ENCODE results near the gene PHB1. TPM values are rescaled to one million over a fixed set of nuclear protein-coding genes. Genes with fewer than 3 reads are reported as not detected.

PHB1 gene
- 332 to 459 TPM (median 426 TPM) in 5 replicates for total RNA-seq (2022; extraction: Qiagen RNA extraction)

DNA sequence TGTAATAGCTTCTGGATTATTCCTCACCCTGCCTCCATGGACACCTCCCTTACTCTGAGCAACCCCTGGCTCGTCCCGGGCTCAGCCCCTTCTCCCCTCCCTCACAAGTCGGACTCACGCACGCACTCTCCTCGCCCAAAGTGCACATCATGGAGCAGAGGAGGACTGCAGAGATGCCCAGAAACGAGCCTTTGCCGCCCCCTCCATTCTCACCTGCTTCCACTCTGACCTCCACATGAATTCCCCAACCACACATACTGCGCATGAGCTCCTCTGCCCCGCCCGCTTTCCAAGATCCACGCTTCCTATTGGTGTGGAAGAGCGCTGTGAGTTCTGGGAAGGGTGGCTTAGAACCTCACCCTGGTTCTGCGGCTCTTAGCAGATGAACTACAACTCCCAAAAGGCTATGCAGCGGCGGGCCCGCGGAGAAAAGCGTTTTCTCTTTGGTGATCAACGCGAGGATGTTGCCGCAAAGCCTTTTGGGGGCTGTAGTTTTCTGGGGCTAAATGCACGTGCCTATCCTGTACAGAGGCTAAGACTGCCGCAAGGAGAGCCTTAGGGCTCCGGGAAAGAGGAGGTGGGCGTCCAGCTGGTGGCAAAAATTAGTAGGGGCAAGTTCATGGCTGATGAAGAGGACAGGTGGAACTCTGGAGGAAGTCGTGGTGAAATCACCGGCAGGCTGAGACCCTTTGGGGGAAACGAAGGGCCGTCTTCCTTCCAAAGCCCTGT, at the start of gene PHB1:
Gene PHB1, minus strand, starts transcription at position 261 of the 729 bp plus-strand sequence. CDS start 1,618 bp downstream, outside the sequence.

DNA sequence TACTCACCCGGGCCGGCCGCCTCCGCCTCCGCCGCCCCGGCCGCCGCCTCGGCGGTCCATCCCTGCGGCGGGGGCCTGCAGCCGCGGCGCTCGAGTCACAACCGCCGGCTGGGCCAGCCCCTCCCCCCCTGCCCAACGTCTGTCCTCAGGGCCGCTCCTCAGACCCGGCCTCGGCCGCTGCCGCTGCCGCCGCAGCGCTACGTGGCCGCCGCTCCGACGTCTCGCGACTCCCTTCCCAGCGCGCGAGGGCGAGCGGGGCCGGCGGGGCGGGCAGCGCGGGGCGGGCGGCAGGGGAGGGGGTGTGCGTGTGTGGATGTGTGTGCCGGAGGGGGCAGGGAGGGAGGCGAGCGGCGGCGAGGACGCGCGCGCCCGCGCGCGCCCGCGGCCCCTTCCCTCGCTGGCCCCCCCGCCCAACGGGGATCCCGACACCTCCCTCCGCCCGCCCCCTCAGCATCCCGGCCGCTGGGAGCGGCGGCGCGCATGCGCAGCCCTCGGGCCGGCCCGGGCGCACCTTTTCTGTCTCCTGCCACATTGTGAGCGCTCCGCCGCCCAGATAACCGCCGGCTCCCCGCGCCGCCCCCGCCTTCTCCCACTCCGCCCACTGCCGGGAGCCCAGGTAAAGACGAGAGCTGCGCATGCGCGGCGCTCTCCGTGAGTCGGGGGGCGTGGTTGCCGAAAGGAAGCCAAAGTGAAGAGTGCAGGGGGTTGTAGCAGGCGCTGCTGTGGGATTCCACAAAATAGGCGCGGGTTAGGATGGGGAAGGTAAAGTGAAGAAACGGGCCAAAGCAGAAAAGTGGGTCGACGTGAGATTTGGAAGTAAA, 52.6 kb downstream of the PHB1 start, which contains the start of gene ZNF652:
Gene ZNF652, minus strand, starts transcription at position 349 of the 821 bp plus-strand sequence. CDS start 44,525 bp downstream, outside the sequence.

Other genes with a start within 250 kb of the PHB1 start
- 0.54 to 1.2 TPM (median 1.0 TPM) in 5 replicates for gene GNGT2, start 204.3 kb downstream of the PHB1 start, total RNA-seq (2022; extraction: Qiagen RNA extraction)
- gene ABI3, start 204.2 kb downstream of the PHB1 start, total RNA-seq (2022; extraction: Qiagen RNA extraction): 0.12 TPM in 1 of 5 replicates, not detected in the others
- 0.33 to 1.0 TPM (median 0.98 TPM) in 5 replicates for gene PHOSPHO1, start 184.1 kb downstream of the PHB1 start, total RNA-seq (2022; extraction: Qiagen RNA extraction)
- 6.7 to 9.5 TPM (median 9.0 TPM) in 5 replicates for gene ZNF652, start 52.6 kb downstream of the PHB1 start, total RNA-seq (2022; extraction: Qiagen RNA extraction)
- 0.82 to 1.1 TPM (median 0.90 TPM) in 5 replicates for gene NGFR, start 80.4 kb upstream of the PHB1 start, total RNA-seq (2022; extraction: Qiagen RNA extraction)
- 1.0 to 1.4 TPM (median 1.3 TPM) in 5 replicates for gene NXPH3, start 161.0 kb upstream of the PHB1 start, total RNA-seq (2022; extraction: Qiagen RNA extraction)